Esophagus muscularis mucosa (tissue), 4 donors: ENCODE results near the gene NOSIP. TPM values are rescaled to one million over a fixed set of nuclear protein-coding genes. Genes with fewer than 3 reads are reported as not detected.

ENCODE experiments used
- DNase-seq: peaks from one replicate; pipeline ENCODE4 v3.0.0-alpha.2; 2017; ENCODE audit errors: extremely low spot score
- H3K27ac ChIP-seq, 4 donors: fragments of 200-600 bp; sonication (generic); replicated peaks in 1 of 4; 1 replicate in 3 of 4; 2 replicates in 1 of 4; pipeline ENCODE4 v1.5.1; 2016 to 2019; ENCODE audit warnings: mild to moderate bottlenecking in 1 of 4
- H3K27me3 ChIP-seq, 4 donors: fragments of 200-600 bp; sonication (generic); one replicate each; pipeline versions ENCODE4 v1.5.1 to v1.6.0; 2016 to 2019
- H3K36me3 ChIP-seq, 4 donors: fragments of 200-600 bp; sonication (generic); one replicate each; pipeline ENCODE4 v1.5.1; 2016 to 2019
- H3K4me1 ChIP-seq, 4 donors: fragments of 200-600 bp; sonication (generic); one replicate each; pipeline ENCODE4 v1.5.1; 2016 to 2019
- H3K4me3 ChIP-seq, 4 donors: fragments of 200-600 bp; sonication (generic); 1 replicate in 2 of 4; 2 replicates in 2 of 4; pipeline ENCODE4 v1.5.1; 2016 to 2019; ENCODE audit warnings: mild to moderate bottlenecking in 4 of 4, moderate library complexity in 1 of 4
- H3K9me3 ChIP-seq, 4 donors: fragments of 200-600 bp; sonication (generic); 1 replicate in 3 of 4; 2 replicates in 1 of 4; pipeline ENCODE4 v1.5.1; 2016 to 2019
- EP300 ChIP-seq: sonication (generic); formaldehyde crosslinking; IDR thresholded peaks from one replicate; pipeline ENCODE4 v1.6.1; 2017; ENCODE audit warnings: antibody characterized with exemption
- POLR2A ChIP-seq: fragments of 450-650 bp; IDR thresholded peaks from one replicate; pipeline ENCODE4 v1.6.1; 2017; ENCODE audit warnings: antibody characterized with exemption, moderate library complexity, mild to moderate bottlenecking, low read depth
- POLR2AphosphoS5 ChIP-seq, 2 donors: sonication (generic); formaldehyde crosslinking; IDR thresholded peaks; one replicate each; pipeline ENCODE4 v1.6.1; 2017; ENCODE audit warnings: antibody characterized with exemption in 2 of 2
- WGBS: methylation state at CpG from one replicate; pipeline ENCODE4 v1.1.5; 2018; 5-methylcytosine and 5-hydroxymethylcytosine counted together
- intact Hi-C: fragments of 100-400 bp; cut with DNase I; formaldehyde crosslinking; loops from one replicate; pipeline ENCODE4 v1.15.1; 2023
- total RNA-seq, 4 donors: library from RNA; depleted of rRNA; stranded (reverse); fragments of >200 nt; gene quantifications; one replicate each; pipeline versions ENCODE4 v1.1.0 to v1.2.1, GENCODE V29; 2016
- TF ChIP-seq, protein P1 (sequence below), 3 experiments: fragments of 200-600 bp in 2 of 3; fragments of 450-650 bp in 1 of 3; sonication (generic) in 2 of 3; IDR thresholded peaks; one replicate each; pipeline ENCODE4 v1.5.1; 2017 to 2019; ENCODE audit warnings: antibody characterized with exemption in 3 of 3, mild to moderate bottlenecking in 2 of 3, moderate library complexity in 1 of 3

The NOSIP gene
- total RNA-seq, 4 donors from 2014 or later, result 51.0 to 71.6 (median 59.2) TPM

GRCh38 chr19:49599378-49600295 is 19.3 kb upstream of the NOSIP start:
- intact Hi-C loops, result no loop called here
- Histone ChIP-seq H3K27me3 (no peaks in the 10 kb centered on the region), H3K27ac (no peak overlapping the region), H3K36me3 (peaks cover 68 to 100% (median 99%) of the 10 kb centered on the region in 4 donors), H3K4me1 (peaks cover 0 to 18% (median 9%) of the 10 kb centered on the region in 4 donors), H3K4me3 (no peak overlapping the region), H3K9me3 (no peaks in the 10 kb centered on the region)
- no peak for TF ChIP-seq POLR2A
- no peak for TF ChIP-seq EP300
- TF ChIP-seq, protein P1, sequence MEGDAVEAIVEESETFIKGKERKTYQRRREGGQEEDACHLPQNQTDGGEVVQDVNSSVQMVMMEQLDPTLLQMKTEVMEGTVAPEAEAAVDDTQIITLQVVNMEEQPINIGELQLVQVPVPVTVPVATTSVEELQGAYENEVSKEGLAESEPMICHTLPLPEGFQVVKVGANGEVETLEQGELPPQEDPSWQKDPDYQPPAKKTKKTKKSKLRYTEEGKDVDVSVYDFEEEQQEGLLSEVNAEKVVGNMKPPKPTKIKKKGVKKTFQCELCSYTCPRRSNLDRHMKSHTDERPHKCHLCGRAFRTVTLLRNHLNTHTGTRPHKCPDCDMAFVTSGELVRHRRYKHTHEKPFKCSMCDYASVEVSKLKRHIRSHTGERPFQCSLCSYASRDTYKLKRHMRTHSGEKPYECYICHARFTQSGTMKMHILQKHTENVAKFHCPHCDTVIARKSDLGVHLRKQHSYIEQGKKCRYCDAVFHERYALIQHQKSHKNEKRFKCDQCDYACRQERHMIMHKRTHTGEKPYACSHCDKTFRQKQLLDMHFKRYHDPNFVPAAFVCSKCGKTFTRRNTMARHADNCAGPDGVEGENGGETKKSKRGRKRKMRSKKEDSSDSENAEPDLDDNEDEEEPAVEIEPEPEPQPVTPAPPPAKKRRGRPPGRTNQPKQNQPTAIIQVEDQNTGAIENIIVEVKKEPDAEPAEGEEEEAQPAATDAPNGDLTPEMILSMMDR (IDR thresholded peaks at IDR 0.05), result no peak
- no peak for TF ChIP-seq POLR2AphosphoS5 (IDR thresholded peaks at IDR 0.05)
- no peak for DNase-seq
- 94% methylated on average over 22 of the region's 26 CpGs for WGBS

- Histone ChIP-seq H3K9me3 (no peaks in the 10 kb centered on the region), H3K4me1 (peaks cover 15 to 38% (median 28%) of the 10 kb centered on the region in 4 donors), H3K27me3 (no peaks in the 10 kb centered on the region), H3K27ac (no peak overlapping the region), H3K36me3 (peaks cover 64 to 87% (median 86%) of the 10 kb centered on the region in 4 donors), H3K4me3 (no peak overlapping the region)
- TF ChIP-seq, protein P1 (IDR thresholded peaks at IDR 0.05), result no peak
- TF ChIP-seq POLR2A (no peak), POLR2AphosphoS5 (IDR thresholded peaks at IDR 0.05) (no peak), EP300 (no peak)
- intact Hi-C loops, result no loop called here
- no peak for DNase-seq
- WGBS, result 96% methylated on average over 20 of the region's 29 CpGs
These were observed 17.3 kb upstream of the NOSIP start for GRCh38 chr19:49597703-49597974.

GRCh38 chr19:49596954-49597702 is 16.8 kb upstream of the NOSIP start:
- TF ChIP-seq POLR2A, result no peak
- TF ChIP-seq, protein P1 (IDR thresholded peaks at IDR 0.05), result no peak
- no peak for TF ChIP-seq POLR2AphosphoS5 (IDR thresholded peaks at IDR 0.05)
- TF ChIP-seq EP300, result no peak
- no peak for DNase-seq
- Histone ChIP-seq H3K9me3 (no peaks in the 10 kb centered on the region), H3K4me3 (no peak overlapping the region), H3K4me1 (peaks cover 20 to 38% (median 33%) of the 10 kb centered on the region in 4 donors), H3K27me3 (no peaks in the 10 kb centered on the region), H3K27ac (no peak overlapping the region), H3K36me3 (peaks cover 61 to 82% (median 80%) of the 10 kb centered on the region in 4 donors)
- intact Hi-C loops, result no loop called here
- WGBS, result 92% methylated on average over 32 of the region's 65 CpGs

DNA sequence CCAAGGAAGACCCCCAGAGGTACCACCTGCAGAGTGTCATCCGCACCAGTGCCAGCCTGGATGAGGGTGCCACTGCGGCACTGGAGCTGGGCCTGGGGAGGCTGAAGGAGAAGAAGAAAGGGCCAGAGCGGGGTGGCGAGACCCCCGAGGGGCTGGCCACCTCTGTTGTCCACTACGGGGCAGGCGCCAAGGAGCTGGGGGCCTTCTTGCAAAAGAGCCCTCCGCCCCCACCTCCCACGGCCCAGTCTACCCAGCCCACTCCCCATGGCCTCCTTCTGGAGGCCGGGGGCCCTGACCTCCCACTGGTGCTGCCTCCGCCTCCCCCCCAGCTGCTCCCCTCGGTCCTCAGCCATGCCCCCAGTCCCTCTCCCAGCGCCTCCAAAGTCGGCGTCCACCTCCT is 16.1 kb upstream of the NOSIP start:
- H3K9me3 ChIP-seq, result no peaks in the 10 kb centered on the region
- intact Hi-C loops, result no loop called here
- 91% methylated on average over 11 of the region's 15 CpGs for WGBS
- no peak overlapping the region for H3K27ac ChIP-seq
- DNase-seq, result no peak
- TF ChIP-seq, protein P1 (IDR thresholded peaks at IDR 0.05), result no peak
- TF ChIP-seq EP300, result no peak
- no peak for TF ChIP-seq POLR2A
- no peak for TF ChIP-seq POLR2AphosphoS5 (IDR thresholded peaks at IDR 0.05)
- H3K36me3 ChIP-seq, result peaks cover 54 to 75% (median 73%) of the 10 kb centered on the region in 4 donors
- no peaks in the 10 kb centered on the region for H3K27me3 ChIP-seq
- H3K4me3 ChIP-seq, result no peak overlapping the region
- H3K4me1 ChIP-seq, result peaks cover 22 to 40% (median 36%) of the 10 kb centered on the region in 4 donors
